ENCODE data around the gene SCYGR5.
A peak's percentile ranks its signal among the peaks of the same experiment; 100 is the strongest.
"Not testable (repeated sequence)": the region's sequence is repeated elsewhere in the genome, so short reads cannot be mapped to it uniquely, and the experiment has no call there.

The SCYGR5 gene, protein sequence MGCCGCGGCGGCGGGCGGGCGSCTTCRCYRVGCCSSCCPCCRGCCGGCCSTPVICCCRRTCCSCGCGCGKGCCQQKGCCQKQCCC

DNA sequence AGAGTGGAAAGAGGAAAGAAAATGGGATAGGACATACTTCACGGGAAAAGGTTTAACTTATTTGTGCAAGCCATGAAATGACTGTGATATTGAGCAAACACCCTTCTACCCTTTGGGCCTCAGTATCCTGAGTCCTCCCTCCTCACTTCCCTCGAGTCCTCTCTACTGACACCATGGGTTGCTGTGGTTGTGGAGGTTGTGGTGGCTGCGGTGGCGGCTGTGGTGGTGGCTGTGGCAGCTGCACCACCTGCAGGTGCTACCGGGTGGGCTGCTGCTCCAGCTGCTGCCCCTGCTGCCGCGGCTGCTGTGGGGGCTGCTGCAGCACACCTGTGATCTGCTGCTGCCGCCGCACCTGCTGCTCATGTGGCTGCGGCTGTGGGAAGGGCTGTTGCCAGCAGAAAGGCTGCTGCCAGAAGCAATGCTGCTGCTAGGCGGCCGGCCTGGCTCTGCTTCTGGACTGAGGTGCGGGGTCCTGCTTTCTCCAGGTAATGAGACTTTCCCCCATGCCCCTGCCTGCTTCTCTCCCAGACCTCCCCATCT, at the start of gene SCYGR5:
TSS of gene SCYGR5 (plus strand) at position 174 of the 540 bp plus-strand sequence. CDS start at position 174, 0 bp downstream.
- H3K4me1 Mint-ChIP-seq, result not testable (repeated sequence)

GRCh38 chr2:227617316-227618230, 49.0 kb upstream of the SCYGR5 start, which contains the start of gene SCYGR4:
Gene SCYGR4, plus strand, starts transcription at chr2:227617498. Its CDS starts 0 bp downstream, at chr2:227617498.
- Mint-ChIP-seq H3K4me1 (no peaks in the 10 kb centered on the region), H3K27ac (no peak within 1 kb of the TSS), H3K27me3 (peaks cover 54% of the 10 kb centered on the region), H3K36me3 (no peaks in the 10 kb centered on the region), H3K9me3 (no peaks in the 10 kb centered on the region), H3K4me3 (no peak within 1 kb of the TSS)
- ATAC-seq, result no peak

More for the DNA sequence above, at the start of gene SCYGR5:
- not testable (repeated sequence) for ATAC-seq, H3K27ac Mint-ChIP-seq, H3K4me3 Mint-ChIP-seq, H3K36me3 Mint-ChIP-seq, H3K9me3 Mint-ChIP-seq, H3K27me3 Mint-ChIP-seq

DNA sequence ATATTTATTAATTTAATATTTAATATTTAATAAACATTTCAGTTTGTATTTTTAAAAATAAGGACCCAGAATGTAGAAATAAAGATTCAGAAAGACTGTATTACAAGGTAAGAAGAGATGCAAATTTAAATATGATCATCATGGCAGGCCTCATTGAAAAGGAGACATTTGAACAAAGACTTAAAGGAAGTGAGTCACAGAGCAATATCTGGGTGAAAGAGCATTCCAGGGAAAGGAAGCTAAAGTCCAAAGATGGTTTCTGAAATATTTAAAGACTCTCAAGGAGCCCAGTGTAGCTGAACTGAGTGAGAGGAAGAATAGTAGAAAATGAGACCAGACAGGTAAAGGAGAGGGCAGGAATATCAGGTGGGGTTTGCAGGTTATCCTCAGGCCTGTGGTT, 43.4 kb upstream of the SCYGR5 start:
- no peak overlapping the region for H3K4me3 Mint-ChIP-seq
- no peaks in the 10 kb centered on the region for H3K36me3 Mint-ChIP-seq
- H3K9me3 Mint-ChIP-seq, result peaks cover 3% of the 10 kb centered on the region
- no peak overlapping the region for H3K27ac Mint-ChIP-seq
- no peaks in the 10 kb centered on the region for H3K4me1 Mint-ChIP-seq
- no peak for ATAC-seq
- H3K27me3 Mint-ChIP-seq, result peaks cover 37% of the 10 kb centered on the region

DNA sequence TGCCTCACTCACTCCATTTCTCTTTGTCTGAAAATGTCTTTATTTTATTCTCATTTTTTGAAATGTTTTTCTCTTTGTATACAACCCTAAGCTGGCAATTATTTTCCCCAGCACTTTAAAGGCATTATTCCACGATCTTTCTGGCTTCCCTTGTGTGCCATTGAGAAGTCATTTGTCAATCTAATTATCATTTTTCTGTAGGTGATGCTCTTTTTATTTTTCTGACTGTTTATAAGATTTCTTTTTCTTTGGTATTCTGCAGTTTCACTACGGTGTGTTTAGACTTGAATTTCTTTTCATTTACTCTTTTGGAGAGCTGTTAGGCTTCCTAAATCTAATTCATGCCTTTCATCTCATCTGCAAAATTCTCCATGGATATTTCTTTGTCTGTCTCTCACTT, 41.2 kb upstream of the SCYGR5 start:
- Mint-ChIP-seq H3K36me3 (no peaks in the 10 kb centered on the region), H3K9me3 (peaks cover 3% of the 10 kb centered on the region), H3K4me1 (no peaks in the 10 kb centered on the region), H3K27me3 (peaks cover 37% of the 10 kb centered on the region), H3K27ac (no peak overlapping the region), H3K4me3 (no peak overlapping the region)
- ATAC-seq, result no peak

DNA sequence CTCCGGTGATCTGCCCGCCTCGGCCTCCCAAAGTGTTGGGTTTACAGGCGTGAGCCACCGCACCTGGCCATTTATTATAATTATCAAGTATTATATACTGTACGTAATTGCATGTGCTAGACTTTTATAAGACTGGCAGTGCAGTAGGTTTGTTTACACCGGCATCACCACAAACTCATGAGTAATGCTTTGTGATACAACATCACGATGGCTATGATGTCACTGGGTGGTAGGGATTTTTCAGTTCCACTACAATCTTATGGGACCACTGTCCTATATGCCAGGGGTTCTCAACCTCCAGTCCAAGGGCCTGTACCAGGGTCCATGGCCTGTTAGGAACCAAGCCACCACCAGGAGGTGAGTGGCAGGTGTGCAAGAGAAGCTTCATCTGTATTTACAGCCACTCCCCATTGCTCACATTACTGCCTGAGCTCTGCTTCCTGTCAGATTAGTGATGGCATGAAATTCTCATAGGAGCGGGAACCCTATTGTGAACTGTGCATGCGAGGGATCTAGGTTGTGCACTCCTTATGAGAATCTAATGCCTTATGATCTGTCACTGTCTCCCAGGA, 39.9 kb upstream of the SCYGR5 start:
- Mint-ChIP-seq H3K36me3 (no peaks in the 10 kb centered on the region), H3K9me3 (peaks cover 3% of the 10 kb centered on the region), H3K27me3 (peaks cover 37% of the 10 kb centered on the region), H3K4me1 (no peaks in the 10 kb centered on the region), H3K27ac (no peak overlapping the region), H3K4me3 (no peak overlapping the region)
- no peak for ATAC-seq

GRCh38 chr2:227627769-227628168, 38.8 kb upstream of the SCYGR5 start:
- Mint-ChIP-seq H3K27me3 (peaks cover 38% of the 10 kb centered on the region), H3K4me1 (no peaks in the 10 kb centered on the region), H3K36me3 (no peaks in the 10 kb centered on the region), H3K9me3 (peaks cover 3% of the 10 kb centered on the region), H3K4me3 (no peak overlapping the region), H3K27ac (no peak overlapping the region)
- peak; percentile 85 for ATAC-seq

GRCh38 chr2:227629435-227629834, 37.2 kb upstream of the SCYGR5 start:
- Mint-ChIP-seq H3K9me3 (no peaks in the 10 kb centered on the region), H3K27me3 (peaks cover 38% of the 10 kb centered on the region), H3K27ac (no peak overlapping the region), H3K4me3 (no peak overlapping the region), H3K4me1 (no peaks in the 10 kb centered on the region), H3K36me3 (no peaks in the 10 kb centered on the region)
- ATAC-seq, result no peak

- Mint-ChIP-seq H3K27ac (no peak overlapping the region), H3K36me3 (no peaks in the 10 kb centered on the region), H3K4me3 (no peak overlapping the region), H3K4me1 (no peaks in the 10 kb centered on the region), H3K9me3 (no peaks in the 10 kb centered on the region), H3K27me3 (peaks cover 34% of the 10 kb centered on the region)
- ATAC-seq, result no peak
These were observed 36.3 kb upstream of the SCYGR5 start for GRCh38 chr2:227630322-227630721.

- no peak overlapping the region for H3K27ac Mint-ChIP-seq
- no peak for ATAC-seq
- no peaks in the 10 kb centered on the region for H3K4me1 Mint-ChIP-seq
- H3K9me3 Mint-ChIP-seq, result no peaks in the 10 kb centered on the region
- H3K27me3 Mint-ChIP-seq, result peaks cover 26% of the 10 kb centered on the region
- no peaks in the 10 kb centered on the region for H3K36me3 Mint-ChIP-seq
- H3K4me3 Mint-ChIP-seq, result no peak overlapping the region
These were observed 33.8 kb upstream of the SCYGR5 start for GRCh38 chr2:227632827-227633226.

GRCh38 chr2:227634201-227634600, 32.4 kb upstream of the SCYGR5 start:
- ATAC-seq, result no peak
- H3K27ac Mint-ChIP-seq, result no peak overlapping the region
- no peak overlapping the region for H3K4me3 Mint-ChIP-seq
- H3K9me3 Mint-ChIP-seq, result no peaks in the 10 kb centered on the region
- peaks cover 26% of the 10 kb centered on the region for H3K27me3 Mint-ChIP-seq
- H3K36me3 Mint-ChIP-seq, result no peaks in the 10 kb centered on the region
- no peaks in the 10 kb centered on the region for H3K4me1 Mint-ChIP-seq

DNA sequence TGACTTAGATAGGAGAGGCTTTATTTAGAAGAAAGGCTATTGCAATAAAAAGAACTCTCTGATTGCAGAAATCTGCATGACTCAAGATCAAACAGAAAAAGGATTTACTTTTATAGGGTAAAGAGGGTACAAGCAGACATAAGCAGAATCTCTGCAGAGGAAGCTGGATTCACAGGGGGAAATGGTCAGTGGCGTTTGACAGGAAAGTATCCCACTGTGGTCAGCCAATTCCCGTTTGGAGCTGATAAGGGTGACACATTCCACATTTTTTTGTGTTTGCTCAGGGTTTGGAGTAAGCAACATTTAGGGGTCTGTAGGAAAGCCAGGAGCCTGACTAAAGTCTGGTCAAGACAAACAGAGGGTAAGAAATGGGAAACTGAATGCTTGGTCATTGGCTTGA, 23.9 kb upstream of the SCYGR5 start:
- Mint-ChIP-seq H3K4me1 (no peaks in the 10 kb centered on the region), H3K27me3 (peaks cover 2% of the 10 kb centered on the region)

GRCh38 chr2:227643990-227644551, 22.5 kb upstream of the SCYGR5 start:
- ATAC-seq, result peak; percentile 12
- H3K9me3 Mint-ChIP-seq, result no peaks in the 10 kb centered on the region
- H3K4me3 Mint-ChIP-seq, result no peak overlapping the region
- peaks cover 12% of the 10 kb centered on the region for H3K27me3 Mint-ChIP-seq
- H3K4me1 Mint-ChIP-seq, result no peaks in the 10 kb centered on the region
- H3K27ac Mint-ChIP-seq, result no peak overlapping the region
- no peaks in the 10 kb centered on the region for H3K36me3 Mint-ChIP-seq

More for the DNA sequence above, 23.9 kb upstream of the SCYGR5 start:
- Mint-ChIP-seq H3K9me3 (no peaks in the 10 kb centered on the region), H3K36me3 (no peaks in the 10 kb centered on the region), H3K4me3 (no peak overlapping the region), H3K27ac (no peak overlapping the region)
- no peak for ATAC-seq

DNA sequence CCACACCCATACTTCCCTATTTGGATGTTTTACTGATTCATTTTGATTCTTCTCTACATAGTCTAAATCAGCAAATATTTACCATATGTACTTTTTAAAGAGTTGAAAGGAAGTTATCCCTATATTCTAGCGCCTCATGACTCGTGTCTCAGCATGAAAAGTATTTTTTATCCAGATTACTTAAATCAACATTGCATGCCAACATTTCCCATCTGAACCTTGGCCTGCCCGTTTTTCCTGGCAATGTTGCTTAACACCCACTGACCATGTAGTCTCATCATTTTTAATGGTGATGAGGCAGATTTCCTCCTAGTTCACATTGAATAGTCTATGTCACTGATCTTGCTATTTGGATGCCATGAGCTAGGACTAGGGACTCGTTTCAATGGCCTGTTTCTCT, 13.2 kb upstream of the SCYGR5 start:
- H3K4me1 Mint-ChIP-seq, result no peaks in the 10 kb centered on the region
- H3K9me3 Mint-ChIP-seq, result no peaks in the 10 kb centered on the region
- no peak overlapping the region for H3K27ac Mint-ChIP-seq
- no peak for ATAC-seq
- no peaks in the 10 kb centered on the region for H3K36me3 Mint-ChIP-seq
- peaks cover 2% of the 10 kb centered on the region for H3K27me3 Mint-ChIP-seq
- no peak overlapping the region for H3K4me3 Mint-ChIP-seq

DNA sequence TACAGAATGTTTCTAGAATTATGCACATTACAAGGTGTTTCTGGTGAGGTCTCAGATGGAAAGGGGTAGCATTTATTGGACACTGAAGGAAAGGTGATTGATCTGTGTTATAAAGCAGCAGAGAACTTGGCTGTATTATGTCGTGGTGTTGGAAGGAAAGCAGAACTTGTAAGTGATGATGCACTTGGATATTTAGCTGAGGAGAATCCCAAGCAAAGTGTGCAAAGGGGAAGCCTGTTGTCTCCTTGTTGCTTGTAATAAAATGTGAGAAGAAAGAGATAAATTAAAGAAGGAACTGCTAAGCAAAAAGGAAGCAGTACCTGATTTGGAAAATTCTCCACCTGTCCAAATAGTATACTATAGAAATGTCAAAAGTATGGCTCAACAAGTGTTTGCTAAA, 12.2 kb upstream of the SCYGR5 start:
- ATAC-seq, result no peak
- no peaks in the 10 kb centered on the region for H3K27me3 Mint-ChIP-seq
- no peaks in the 10 kb centered on the region for H3K4me1 Mint-ChIP-seq
- H3K4me3 Mint-ChIP-seq, result no peak overlapping the region
- no peak overlapping the region for H3K27ac Mint-ChIP-seq
- H3K9me3 Mint-ChIP-seq, result no peaks in the 10 kb centered on the region
- no peaks in the 10 kb centered on the region for H3K36me3 Mint-ChIP-seq

DNA sequence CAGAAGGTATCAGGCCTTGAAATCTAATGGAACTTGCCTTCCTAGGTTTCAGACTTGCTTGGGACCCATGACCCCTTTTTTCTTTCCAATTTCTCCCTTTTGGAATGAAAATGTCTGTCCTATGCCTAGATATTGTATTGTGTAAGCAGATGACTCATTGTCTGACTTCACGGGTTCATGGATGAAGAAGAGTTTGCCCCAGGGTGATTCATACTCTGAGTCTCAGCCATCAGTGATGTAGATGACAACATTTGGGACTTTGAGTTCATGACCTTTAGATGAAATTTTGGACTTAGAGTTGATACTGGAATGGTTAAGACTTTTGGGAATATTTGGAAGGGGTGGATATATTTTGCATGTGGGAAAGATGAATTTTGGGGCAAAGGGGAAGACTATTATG, 11.2 kb upstream of the SCYGR5 start:
- H3K4me3 Mint-ChIP-seq, result no peak overlapping the region
- ATAC-seq, result no peak
- H3K4me1 Mint-ChIP-seq, result no peaks in the 10 kb centered on the region
- H3K27ac Mint-ChIP-seq, result no peak overlapping the region
- H3K9me3 Mint-ChIP-seq, result no peaks in the 10 kb centered on the region
- H3K36me3 Mint-ChIP-seq, result no peaks in the 10 kb centered on the region
- H3K27me3 Mint-ChIP-seq, result no peaks in the 10 kb centered on the region

All from stimulated activated memory B cell treated with anti-CD40 and anti-IgM and Interleukin-4, amounts not matched to agents 10 μg/mL and 1 μg/mL and 100 μg/mL, for 72 hours (primary cell).